IMR-90 (cell line): ENCODE measurements around the gene OGFOD3. TPM values are rescaled to one million over a fixed set of nuclear protein-coding genes. Genes with fewer than 3 reads are reported as not detected.

Experiments
- ATAC-seq: fragments of 200-7000 bp; cut with Tn5 transposase; 2 replicates; pipeline ENCODE4 v1.9.1; 2020; ENCODE audit warnings: low read depth, mild to moderate bottlenecking, moderate library complexity
- BruUV-seq: library from RNA; stranded (reverse); fragments of 400-500 nt; replicated peaks from 2 replicates; lab custom pipeline; 2021; lab: Mats Ljungman, UMichigan
- CTCF ChIA-PET: fragments of 300-600 bp; formaldehyde crosslinking; extraction: SDS; loops from one replicate; lab custom pipeline; 2021; ENCODE audit warnings: antibody characterized with exemption; lab: Yijun Ruan, JAX
- POLR2A ChIA-PET: fragments of 300-600 bp; sonication (Branson Sonifier 250); formaldehyde crosslinking; loops from one replicate; lab custom pipeline; 2022; ENCODE audit warnings: antibody characterized with exemption; ENCODE audit not compliant: unreplicated experiment; lab: Charles Lee
- DNase-seq: peaks from one replicate; pipeline ENCODE4 v3.0.0; 2013
- H2AFZ ChIP-seq: replicated peaks from 2 replicates; pipeline ENCODE3; 2013; ENCODE audit warnings: low read length, mild to moderate bottlenecking; ENCODE audit not compliant: poor library complexity
- H2AK5ac ChIP-seq: 2 replicates; pipeline ENCODE4 v1.6.1; 2013; ENCODE audit warnings: low read depth, low read length, inconsistent platforms
- H2AK9ac ChIP-seq: replicated peaks from 2 replicates; pipeline ENCODE3; 2013; ENCODE audit warnings: mild to moderate bottlenecking, low read depth, low read length, moderate library complexity; ENCODE audit not compliant: poor library complexity
- H2BK120ac ChIP-seq: 2 replicates; pipeline ENCODE4 v1.6.1; 2013; ENCODE audit warnings: low read depth, low read length, inconsistent platforms
- H2BK15ac ChIP-seq: 3 replicates; pipeline ENCODE4 v1.6.1; 2013; ENCODE audit warnings: low read depth, low read length, inconsistent platforms
- H2BK20ac ChIP-seq: 2 replicates; pipeline ENCODE4 v1.6.1; 2013; ENCODE audit warnings: low read depth, mild to moderate bottlenecking, inconsistent platforms, low read length, moderate library complexity
- H2BK5ac ChIP-seq: 2 replicates; pipeline ENCODE4 v1.6.1; 2013; ENCODE audit warnings: mild to moderate bottlenecking, low read depth, low read length, inconsistent platforms; ENCODE audit not compliant: poor library complexity, severe bottlenecking
- H3K14ac ChIP-seq: replicated peaks from 2 replicates; pipeline ENCODE4 v1.6.1; 2013; ENCODE audit warnings: low read depth, low read length, inconsistent platforms
- H3K18ac ChIP-seq: 2 replicates; pipeline ENCODE4 v1.6.1; 2013; ENCODE audit warnings: low read depth, low read length, control low read depth
- H3K23ac ChIP-seq: 2 replicates; pipeline ENCODE4 v1.6.1; 2013; ENCODE audit warnings: low read depth, low read length, inconsistent platforms
- H3K27ac ChIP-seq: 2 replicates; pipeline ENCODE4 v1.5.1; 2013; ENCODE audit warnings: mild to moderate bottlenecking, control low read depth, low read length; ENCODE audit not compliant: insufficient read depth
- H3K27me3 ChIP-seq: 2 replicates; pipeline ENCODE4 v1.6.1; 2013; ENCODE audit warnings: low read length; ENCODE audit not compliant: control insufficient read depth, insufficient read depth
- H3K36me3 ChIP-seq: 2 replicates; pipeline ENCODE4 v1.6.1; 2013; ENCODE audit warnings: low read length, mixed read lengths; ENCODE audit not compliant: control insufficient read depth, insufficient read depth
- H3K4ac ChIP-seq: 2 replicates; pipeline ENCODE4 v1.6.1; 2013; ENCODE audit warnings: low read depth, low read length, inconsistent platforms
- H3K4me1 ChIP-seq: 2 replicates; pipeline ENCODE4 v1.6.1; 2013; ENCODE audit warnings: low read length, mixed read lengths; ENCODE audit not compliant: control insufficient read depth, insufficient read depth
- H3K4me2 ChIP-seq: 2 replicates; pipeline ENCODE4 v1.6.1; 2013; ENCODE audit warnings: low read depth, mild to moderate bottlenecking, control low read depth, low read length, moderate library complexity
- H3K4me3 ChIP-seq: 2 replicates; pipeline ENCODE4 v1.5.1; 2013; ENCODE audit warnings: low read depth, mild to moderate bottlenecking, control low read depth, low read length, moderate library complexity; ENCODE audit not compliant: insufficient read depth
- H3K56ac ChIP-seq: 2 replicates; pipeline ENCODE4 v1.6.1; 2013; ENCODE audit warnings: low read length, inconsistent platforms; ENCODE audit not compliant: insufficient read depth; ENCODE audit errors: extremely low read depth
- H3K79me1 ChIP-seq, 2 experiments: 2 replicates each; pipeline ENCODE4 v1.6.1; 2013; ENCODE audit warnings: low read length in 2 of 2, inconsistent platforms in 1 of 2, low read depth in 1 of 2
- H3K9ac ChIP-seq: 2 replicates; pipeline ENCODE4 v1.6.1; 2013; ENCODE audit warnings: low read depth, low read length, control low read depth
- H3K9me1 ChIP-seq: 2 replicates; pipeline ENCODE4 v1.6.1; 2013; ENCODE audit warnings: low read length, inconsistent platforms; ENCODE audit not compliant: insufficient read depth
- H3K9me3 ChIP-seq: 2 replicates; pipeline ENCODE4 v1.6.1; 2013; ENCODE audit warnings: low read length; ENCODE audit not compliant: control insufficient read depth, insufficient read depth
- H4K20me1 ChIP-seq: 2 replicates; pipeline ENCODE4 v1.6.1; 2013; ENCODE audit warnings: low read length, inconsistent platforms; ENCODE audit not compliant: insufficient read depth
- H4K5ac ChIP-seq: 2 replicates; pipeline ENCODE4 v1.6.1; 2013; ENCODE audit warnings: mild to moderate bottlenecking, low read depth, low read length, control low read depth
- H4K8ac ChIP-seq, 2 experiments: 2 replicates each; pipeline ENCODE4 v1.6.1; 2013; ENCODE audit warnings: low read depth in 2 of 2, low read length in 2 of 2, control low read depth in 1 of 2, inconsistent platforms in 1 of 2
- H4K91ac ChIP-seq: 2 replicates; pipeline ENCODE4 v1.6.1; 2013; ENCODE audit warnings: low read depth, low read length, inconsistent platforms; ENCODE audit not compliant: insufficient read depth
- BHLHE40 ChIP-seq: fragments of 150-350 bp; IDR thresholded peaks from 2 replicates; pipeline ENCODE4 v1.6.1; 2016; ENCODE audit warnings: mild to moderate bottlenecking, low read depth, low read length
- CEBPB ChIP-seq: IDR thresholded peaks from 2 replicates; pipeline ENCODE4 v1.6.1; 2012; ENCODE audit warnings: low read depth, low read length, improper control_type of control experiment
- CHD1 ChIP-seq: IDR thresholded peaks from 2 replicates; pipeline ENCODE4 v1.6.1; 2012; ENCODE audit warnings: low read depth, low read length, improper control_type of control experiment
- FOS ChIP-seq: fragments of 150-350 bp; IDR thresholded peaks from 2 replicates; pipeline ENCODE4 v1.6.1; 2016; ENCODE audit warnings: low read depth, low read length
- MAFK ChIP-seq: IDR thresholded peaks from 2 replicates; pipeline ENCODE4 v1.6.1; 2012; ENCODE audit warnings: low read depth, low read length, improper control_type of control experiment
- MAZ ChIP-seq: IDR thresholded peaks from 2 replicates; pipeline ENCODE4 v1.6.1; 2012; ENCODE audit warnings: low read depth, mild to moderate bottlenecking, low read length, improper control_type of control experiment, moderate library complexity, borderline replicate concordance
- MXI1 ChIP-seq: IDR thresholded peaks from 2 replicates; pipeline ENCODE4 v1.6.1; 2012; ENCODE audit warnings: low read depth, mild to moderate bottlenecking, low read length, moderate library complexity, borderline replicate concordance
- NFE2L2 ChIP-seq: fragments of 150-350 bp; IDR thresholded peaks from 2 replicates; pipeline ENCODE4 v1.6.1; 2016; ENCODE audit warnings: low read depth, mild to moderate bottlenecking, low read length
- POLR2A ChIP-seq: IDR thresholded peaks from 2 replicates; pipeline ENCODE4 v1.6.1; 2012; ENCODE audit warnings: mild to moderate bottlenecking, low read depth, low read length
- RAD21 ChIP-seq: IDR thresholded peaks from 2 replicates; pipeline ENCODE4 v1.6.1; 2012; ENCODE audit warnings: low read length, improper control_type of control experiment
- RCOR1 ChIP-seq: IDR thresholded peaks from 2 replicates; pipeline ENCODE4 v1.6.1; 2012; ENCODE audit warnings: mild to moderate bottlenecking, low read length, improper control_type of control experiment; ENCODE audit not compliant: insufficient replicate concordance
- RFX5 ChIP-seq: IDR thresholded peaks from 2 replicates; pipeline ENCODE4 v1.8.0; 2012; ENCODE audit warnings: low read depth, mild to moderate bottlenecking, low read length, moderate library complexity
- SMC3 ChIP-seq: fragments of 150-350 bp; IDR thresholded peaks from 2 replicates; pipeline ENCODE4 v1.6.1; 2016; ENCODE audit warnings: low read depth, mild to moderate bottlenecking, antibody characterized with exemption, low read length, moderate library complexity
- WGBS, 2 experiments: methylation state at CpG; one replicate each; pipeline versions ENCODE4 v1.1.5 to v1.1.7; 2013; ENCODE audit warnings: missing lambda C conversion rate in 2 of 2; ENCODE audit not compliant: insufficient read length in 1 of 2; ENCODE audit errors: extremely low coverage in 2 of 2; 5-methylcytosine and 5-hydroxymethylcytosine counted together
- dilution Hi-C: fragments of 300-500 bp; cut with HindIII; formaldehyde crosslinking; loops from one replicate; pipeline ENCODE4 v1.14.3; 2018; ENCODE audit warnings: low sequenced_read_pairs; ENCODE audit not compliant: unreplicated experiment
- in situ Hi-C: fragments of 300-500 bp; cut with MboI; formaldehyde crosslinking; loops from 3 replicates; pipeline ENCODE4 v1.14.3; 2019; ENCODE audit warnings: low sequenced_read_pairs, inconsistent platforms, mixed read lengths
- intact Hi-C: fragments of 100-400 bp; cut with micrococcal nuclease; formaldehyde crosslinking; loops from 2 replicates; pipeline ENCODE4 v1.10.0; 2022
- polyA plus RNA-seq, 3 experiments: library from polyadenylated mRNA; depleted of rRNA; stranded (reverse); fragments of >200 nt; gene quantifications; 2 replicates each; pipeline ENCODE4 v1.2.3, GENCODE V29; 2012; ENCODE audit warnings: low replicate concordance in 1 of 3
- total RNA-seq: library from RNA; depleted of rRNA; stranded (reverse); fragments of >200 nt; gene quantifications from 2 replicates; pipeline ENCODE4 v1.2.3, GENCODE V29; 2012
- TF ChIP-seq, protein P1 (sequence below): fragments of 150-350 bp; IDR thresholded peaks from 2 replicates; pipeline ENCODE4 v1.6.1; 2016; ENCODE audit warnings: low read depth, mild to moderate bottlenecking, low read length, moderate library complexity, borderline replicate concordance
- TF ChIP-seq, protein P2 (sequence below): fragments of 150-350 bp; IDR thresholded peaks from 2 replicates; pipeline ENCODE4 v1.6.1; 2017; ENCODE audit warnings: mild to moderate bottlenecking, antibody characterized with exemption, low read length, low read depth
- TF ChIP-seq, protein P3 (sequence below): conservative IDR thresholded peaks from 2 replicates; pipeline ENCODE4 v1.5.1; 2012; ENCODE audit warnings: mild to moderate bottlenecking, low read depth, low read length, improper control_type of control experiment

Gene OGFOD3
- total and polyA plus RNA-seq, 2 of the 4 experiments (the other 2 are of a cell fraction) = 25.3 to 33.4 TPM

DNA sequence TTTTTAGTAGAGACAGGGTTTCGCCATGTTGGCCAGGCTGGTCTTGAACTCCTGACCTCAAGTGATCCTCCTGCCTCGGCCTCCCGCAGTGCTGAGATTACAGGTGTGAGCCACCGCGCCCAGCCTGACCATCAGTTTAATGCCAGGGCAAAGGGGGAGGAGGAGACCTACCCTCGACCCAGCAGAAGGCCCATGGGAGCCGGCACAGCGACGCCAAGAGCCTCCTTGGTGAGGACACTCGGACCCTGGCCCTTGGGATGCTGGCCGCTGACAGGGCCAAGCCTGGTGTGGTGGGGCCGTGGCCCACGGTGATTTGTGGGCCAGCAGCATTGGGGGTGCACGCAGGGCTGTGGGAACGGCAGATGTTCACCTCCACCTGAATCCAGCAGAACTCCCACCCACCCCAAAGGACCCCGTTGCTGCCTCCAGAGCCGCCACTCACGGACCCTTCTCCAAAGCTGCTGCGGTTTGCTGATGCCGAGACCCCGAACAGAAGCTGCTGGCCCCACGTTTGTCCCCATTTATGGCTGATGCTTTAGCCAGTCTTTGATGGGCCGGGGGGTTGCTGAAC is 26.8 kb downstream of the OGFOD3 start:
- no peak for TF ChIP-seq RAD21
- no peak for TF ChIP-seq SMC3
- TF ChIP-seq, protein P1, sequence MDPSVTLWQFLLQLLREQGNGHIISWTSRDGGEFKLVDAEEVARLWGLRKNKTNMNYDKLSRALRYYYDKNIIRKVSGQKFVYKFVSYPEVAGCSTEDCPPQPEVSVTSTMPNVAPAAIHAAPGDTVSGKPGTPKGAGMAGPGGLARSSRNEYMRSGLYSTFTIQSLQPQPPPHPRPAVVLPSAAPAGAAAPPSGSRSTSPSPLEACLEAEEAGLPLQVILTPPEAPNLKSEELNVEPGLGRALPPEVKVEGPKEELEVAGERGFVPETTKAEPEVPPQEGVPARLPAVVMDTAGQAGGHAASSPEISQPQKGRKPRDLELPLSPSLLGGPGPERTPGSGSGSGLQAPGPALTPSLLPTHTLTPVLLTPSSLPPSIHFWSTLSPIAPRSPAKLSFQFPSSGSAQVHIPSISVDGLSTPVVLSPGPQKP = no peak
- no peak for TF ChIP-seq CHD1
- TF ChIP-seq MAFK = no peak
- no peak for TF ChIP-seq NFE2L2
- no peak for TF ChIP-seq MAZ
- no peak for TF ChIP-seq RCOR1
- TF ChIP-seq POLR2A = no peak
- TF ChIP-seq, protein P2, sequence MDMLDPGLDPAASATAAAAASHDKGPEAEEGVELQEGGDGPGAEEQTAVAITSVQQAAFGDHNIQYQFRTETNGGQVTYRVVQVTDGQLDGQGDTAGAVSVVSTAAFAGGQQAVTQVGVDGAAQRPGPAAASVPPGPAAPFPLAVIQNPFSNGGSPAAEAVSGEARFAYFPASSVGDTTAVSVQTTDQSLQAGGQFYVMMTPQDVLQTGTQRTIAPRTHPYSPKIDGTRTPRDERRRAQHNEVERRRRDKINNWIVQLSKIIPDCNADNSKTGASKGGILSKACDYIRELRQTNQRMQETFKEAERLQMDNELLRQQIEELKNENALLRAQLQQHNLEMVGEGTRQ = no peak
- TF ChIP-seq, protein P3, sequence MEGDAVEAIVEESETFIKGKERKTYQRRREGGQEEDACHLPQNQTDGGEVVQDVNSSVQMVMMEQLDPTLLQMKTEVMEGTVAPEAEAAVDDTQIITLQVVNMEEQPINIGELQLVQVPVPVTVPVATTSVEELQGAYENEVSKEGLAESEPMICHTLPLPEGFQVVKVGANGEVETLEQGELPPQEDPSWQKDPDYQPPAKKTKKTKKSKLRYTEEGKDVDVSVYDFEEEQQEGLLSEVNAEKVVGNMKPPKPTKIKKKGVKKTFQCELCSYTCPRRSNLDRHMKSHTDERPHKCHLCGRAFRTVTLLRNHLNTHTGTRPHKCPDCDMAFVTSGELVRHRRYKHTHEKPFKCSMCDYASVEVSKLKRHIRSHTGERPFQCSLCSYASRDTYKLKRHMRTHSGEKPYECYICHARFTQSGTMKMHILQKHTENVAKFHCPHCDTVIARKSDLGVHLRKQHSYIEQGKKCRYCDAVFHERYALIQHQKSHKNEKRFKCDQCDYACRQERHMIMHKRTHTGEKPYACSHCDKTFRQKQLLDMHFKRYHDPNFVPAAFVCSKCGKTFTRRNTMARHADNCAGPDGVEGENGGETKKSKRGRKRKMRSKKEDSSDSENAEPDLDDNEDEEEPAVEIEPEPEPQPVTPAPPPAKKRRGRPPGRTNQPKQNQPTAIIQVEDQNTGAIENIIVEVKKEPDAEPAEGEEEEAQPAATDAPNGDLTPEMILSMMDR = no peak
- no peak for TF ChIP-seq MXI1
- no peak for TF ChIP-seq FOS
- no peak for TF ChIP-seq BHLHE40
- TF ChIP-seq RFX5 = no peak
- TF ChIP-seq CEBPB = no peak
- Histone ChIP-seq H2AK9ac (no peak overlapping the region), H3K4me2 (no peak overlapping the region), H2AK5ac (no peak overlapping the region), H3K9ac (no peak overlapping the region), H2BK15ac (no peak overlapping the region), H3K9me1 (no peaks in the 10 kb centered on the region), H4K20me1 (peaks cover 1% of the 10 kb centered on the region), H3K56ac (no peak overlapping the region), H4K91ac (no peak overlapping the region), H4K5ac (no peak overlapping the region), H3K23ac (no peak overlapping the region), H3K36me3 (peaks cover 10% of the 10 kb centered on the region; the same call in 1 of the 2 replicates), H3K27ac (no peak overlapping the region), H3K4me3 (no peak overlapping the region), H3K4me1 (peaks cover under 1% of the 10 kb centered on the region; the same call in 1 of the 2 replicates), H2BK5ac (no peak overlapping the region), H4K8ac (no peak overlapping the region), H3K9me3 (no peaks in the 10 kb centered on the region), H2BK120ac (no peak overlapping the region), H3K18ac (no peak overlapping the region), H3K4ac (no peak overlapping the region), H3K14ac (no peak overlapping the region), H3K27me3 (peaks cover 13% of the 10 kb centered on the region), H2AFZ (no peak overlapping the region), H2BK20ac (no peak overlapping the region), H3K79me1 (no peaks in the 10 kb centered on the region)
- CTCF ChIA-PET = no interaction called here
- in situ Hi-C loops (no loop called here), dilution Hi-C loops (no loop called here), intact Hi-C loops (no loop called here)
- no peak for DNase-seq
- 92% methylated on average over 8 of the region's 23 CpGs; no CpG with 5 or more reads in 1 of the 2 experiments for WGBS, 2 experiments
- POLR2A ChIA-PET = no interaction called here
- no TSS peak for BruUV-seq
- ATAC-seq = no peak
